PC-3 (cell line): ENCODE measurements around the gene LRRC3. TPM values are rescaled to one million over a fixed set of nuclear protein-coding genes. Genes with fewer than 3 reads are reported as not detected.

Experiments used
- ATAC-seq: fragments of 200-7000 bp; cut with Tn5 transposase; 2 replicates; pipeline ENCODE4 v1.9.1; 2020; ENCODE audit warnings: mild to moderate bottlenecking, moderate library complexity
- BruUV-seq: library from RNA; stranded (reverse); fragments of 400-500 nt; replicated peaks from 2 replicates; lab custom pipeline; 2021; lab: Mats Ljungman, UMichigan
- CTCF ChIA-PET: fragments of 300-600 bp; sonication (Branson Sonifier 250); formaldehyde crosslinking; loops from one replicate; lab custom pipeline; 2022; ENCODE audit warnings: antibody characterized with exemption; lab: Charles Lee
- POLR2A ChIA-PET: fragments of 300-600 bp; sonication (Branson Sonifier 250); formaldehyde crosslinking; loops from one replicate; lab custom pipeline; 2022; ENCODE audit warnings: antibody characterized with exemption; ENCODE audit not compliant: unreplicated experiment; lab: Charles Lee
- DNase-seq: peaks from one replicate; pipeline ENCODE4 v3.0.0-alpha.2; 2015
- H2AFZ ChIP-seq: fragments of 300-600 bp; sonication (generic); 2 replicates; pipeline ENCODE4 v1.6.0; 2016; ENCODE audit warnings: antibody characterized with exemption, low read length
- H3F3A ChIP-seq: fragments of 300-600 bp; sonication (generic); one replicate; pipeline ENCODE4 v1.6.0; 2017; ENCODE audit warnings: antibody characterized with exemption, low read length, control low read depth, mild to moderate bottlenecking; ENCODE audit not compliant: unreplicated experiment
- H3K27ac ChIP-seq: fragments of 300-600 bp; sonication (generic); 2 replicates; pipeline ENCODE4 v1.5.1; 2016; ENCODE audit warnings: mild to moderate bottlenecking, low read length
- H3K27me3 ChIP-seq: fragments of 300-600 bp; sonication (generic); 2 replicates; pipeline ENCODE4 v1.6.1; 2016; ENCODE audit warnings: low read length, mixed read lengths
- H3K36me3 ChIP-seq: fragments of 300-600 bp; sonication (generic); 2 replicates; pipeline ENCODE4 v1.6.1; 2016; ENCODE audit warnings: low read depth, mixed run types, low read length, mixed read lengths
- H3K4me1 ChIP-seq: fragments of 300-600 bp; sonication (generic); 2 replicates; pipeline ENCODE4 v1.5.1; 2016; ENCODE audit warnings: low read length; ENCODE audit not compliant: insufficient read depth
- H3K4me2 ChIP-seq: fragments of 300-600 bp; sonication (generic); 2 replicates; pipeline ENCODE4 v1.6.0; 2016; ENCODE audit warnings: low read length
- H3K4me3 ChIP-seq: fragments of 300-600 bp; sonication (generic); 2 replicates; pipeline ENCODE4 v1.5.1; 2016; ENCODE audit warnings: mild to moderate bottlenecking, low read length, mixed read lengths
- H3K79me2 ChIP-seq: fragments of 300-600 bp; sonication (generic); 2 replicates; pipeline ENCODE4 v1.6.1; 2017; ENCODE audit warnings: low read length, mixed read lengths
- H3K9ac ChIP-seq: fragments of 300-600 bp; sonication (generic); 2 replicates; pipeline ENCODE4 v1.6.0; 2016; ENCODE audit warnings: mild to moderate bottlenecking, low read length
- H3K9me2 ChIP-seq: fragments of 300-600 bp; sonication (generic); replicated peaks from 2 replicates; pipeline ENCODE4 v1.6.1; 2016; ENCODE audit warnings: mixed run types, low read length, mixed read lengths
- H3K9me3 ChIP-seq: fragments of 300-600 bp; sonication (generic); 2 replicates; pipeline ENCODE4 v1.6.1; 2016; ENCODE audit warnings: low read length, mixed read lengths
- H4K20me1 ChIP-seq: fragments of 300-600 bp; sonication (generic); 2 replicates; pipeline ENCODE4 v1.6.1; 2016; ENCODE audit warnings: low read length, mixed read lengths
- EZH2 ChIP-seq: fragments of 300-600 bp; sonication (generic); IDR thresholded peaks from one replicate; pipeline ENCODE4 v1.6.1; 2017; ENCODE audit warnings: antibody characterized with exemption, mild to moderate bottlenecking, low read length; ENCODE audit not compliant: unreplicated experiment
- EZH2phosphoT487 ChIP-seq: fragments of 300-600 bp; sonication (generic); IDR thresholded peaks from 2 replicates; pipeline ENCODE4 v1.6.1; 2018; ENCODE audit warnings: mild to moderate bottlenecking, antibody characterized with exemption, low read length, borderline replicate concordance
- intact Hi-C: fragments of 100-400 bp; cut with micrococcal nuclease; formaldehyde crosslinking; loops from 2 replicates; pipeline ENCODE4 v1.9.0; 2023
- total RNA-seq: library from RNA; depleted of rRNA; stranded (reverse); fragments of >200 nt; gene quantifications from 2 replicates; pipeline ENCODE4 v1.2.3, GENCODE V29; 2014
- TF ChIP-seq, protein P1 (sequence below): fragments of 300-600 bp; sonication (generic); conservative IDR thresholded peaks from 2 replicates; pipeline ENCODE4 v1.5.1; 2017; ENCODE audit warnings: antibody characterized with exemption, low read depth, mild to moderate bottlenecking, low read length

LRRC3 gene
- total RNA-seq, 1 experiment from 2014 or later, result 3.1 TPM

DNA sequence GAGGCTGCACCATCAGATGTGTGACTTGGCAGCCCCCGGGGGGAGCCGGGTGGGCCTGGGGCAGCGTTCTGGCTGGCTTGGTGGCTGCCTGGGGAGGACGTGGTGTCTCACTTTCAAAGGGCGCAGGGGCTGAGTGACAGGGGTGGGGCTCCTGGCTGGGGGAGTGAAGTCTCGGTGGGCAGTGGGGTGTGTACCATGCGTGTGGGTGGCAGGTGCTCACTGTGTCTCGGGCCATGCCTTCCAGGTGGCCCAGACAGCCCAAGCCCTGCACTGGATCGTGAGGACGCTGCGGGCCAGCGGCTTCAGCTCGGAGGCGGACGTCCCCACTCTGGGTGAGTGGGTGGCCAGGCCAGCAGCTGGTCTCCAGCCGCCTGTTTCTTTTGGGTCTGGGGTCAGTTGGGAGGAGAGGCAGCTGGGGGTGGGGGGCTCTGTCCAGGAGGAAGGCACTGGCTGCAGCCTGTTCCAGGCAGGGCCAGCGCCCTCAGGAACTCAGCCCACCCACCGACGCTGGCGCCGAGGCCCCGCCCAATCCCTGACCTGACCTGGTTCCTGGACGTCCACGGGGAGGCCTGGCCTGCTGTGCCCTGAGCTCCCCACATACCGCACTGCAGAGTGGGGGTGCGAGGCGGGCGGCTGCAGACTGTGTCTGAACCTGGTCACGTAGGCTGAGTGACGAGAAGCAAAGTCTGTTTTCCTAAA lies 30.6 kb upstream of the LRRC3 start:
- Histone ChIP-seq H3K27me3 (no peaks in the 10 kb centered on the region), H3K36me3 (peaks cover 2% of the 10 kb centered on the region; the same call in 1 of the 2 replicates), H4K20me1 (no peaks in the 10 kb centered on the region), H3K9ac (peak overlapping the region; percentile 88), H3K79me2 (peaks cover 22% of the 10 kb centered on the region), H2AFZ (peak overlapping the region; percentile 83), H3K4me3 (peak overlapping the region; percentile 75), H3K4me1 (peaks cover 4% of the 10 kb centered on the region; the same call in 1 of the 2 replicates), H3K27ac (peak overlapping the region; percentile 67), H3K4me2 (peak overlapping the region; percentile 88), H3K9me2 (no peaks in the 10 kb centered on the region), H3K9me3 (peaks cover 1% of the 10 kb centered on the region; the same call in 1 of the 2 replicates), H3F3A (peaks cover 4% of the 10 kb centered on the region)
- DNase-seq (no peak), ATAC-seq (peak; percentile 40)
- ChIA-PET POLR2A (interaction anchor here (0.6 to 0.9 kb wide), 2 partner anchors 33 to 86 kb away, joined by 3 to 4 read pairs; no protein-coding TSS in a partner anchor), CTCF (no interaction called here)
- TF ChIP-seq EZH2phosphoT487, result no peak
- no peak for TF ChIP-seq EZH2
- TF ChIP-seq, protein P1, sequence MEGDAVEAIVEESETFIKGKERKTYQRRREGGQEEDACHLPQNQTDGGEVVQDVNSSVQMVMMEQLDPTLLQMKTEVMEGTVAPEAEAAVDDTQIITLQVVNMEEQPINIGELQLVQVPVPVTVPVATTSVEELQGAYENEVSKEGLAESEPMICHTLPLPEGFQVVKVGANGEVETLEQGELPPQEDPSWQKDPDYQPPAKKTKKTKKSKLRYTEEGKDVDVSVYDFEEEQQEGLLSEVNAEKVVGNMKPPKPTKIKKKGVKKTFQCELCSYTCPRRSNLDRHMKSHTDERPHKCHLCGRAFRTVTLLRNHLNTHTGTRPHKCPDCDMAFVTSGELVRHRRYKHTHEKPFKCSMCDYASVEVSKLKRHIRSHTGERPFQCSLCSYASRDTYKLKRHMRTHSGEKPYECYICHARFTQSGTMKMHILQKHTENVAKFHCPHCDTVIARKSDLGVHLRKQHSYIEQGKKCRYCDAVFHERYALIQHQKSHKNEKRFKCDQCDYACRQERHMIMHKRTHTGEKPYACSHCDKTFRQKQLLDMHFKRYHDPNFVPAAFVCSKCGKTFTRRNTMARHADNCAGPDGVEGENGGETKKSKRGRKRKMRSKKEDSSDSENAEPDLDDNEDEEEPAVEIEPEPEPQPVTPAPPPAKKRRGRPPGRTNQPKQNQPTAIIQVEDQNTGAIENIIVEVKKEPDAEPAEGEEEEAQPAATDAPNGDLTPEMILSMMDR, result no peak
- BruUV-seq, result no TSS peak
- intact Hi-C loops, result loop anchor here (5.0 kb wide), 1 partner anchor 87 kb away; the partner anchor contains the start of gene CFAP410

DNA sequence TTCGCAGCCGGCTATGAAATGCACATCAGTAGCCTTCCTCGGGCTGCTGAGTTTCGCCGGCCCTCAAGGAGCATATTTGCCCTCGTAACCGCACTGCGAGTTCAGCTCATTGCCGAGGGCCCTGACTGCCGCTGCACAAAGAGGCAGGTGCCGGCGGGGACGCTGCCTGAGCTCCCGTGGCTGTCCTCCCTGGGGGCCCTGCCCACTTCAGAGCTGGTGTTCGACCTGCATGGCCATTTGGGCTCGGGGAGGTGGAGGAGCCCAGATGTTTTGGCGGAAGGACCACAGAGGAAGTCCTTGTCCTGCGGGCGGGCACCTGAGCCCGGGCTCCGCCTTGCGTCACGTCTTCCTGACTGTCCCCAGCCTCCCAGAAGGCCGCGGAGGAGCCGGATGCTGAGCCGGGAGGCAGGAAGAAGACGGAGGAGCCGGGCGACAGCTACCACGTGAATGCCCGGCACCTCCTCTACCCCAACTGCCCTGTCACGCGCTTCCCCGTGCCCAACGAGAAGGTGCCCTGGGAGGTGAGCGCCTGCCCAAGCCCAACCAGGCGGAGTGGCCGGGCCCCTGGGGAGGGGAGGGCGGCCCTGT lies 29.9 kb upstream of the LRRC3 start:
- peaks cover 4% of the 10 kb centered on the region; the same call in 1 of the 2 replicates for H3K4me1 ChIP-seq
- no peaks in the 10 kb centered on the region for H3K9me2 ChIP-seq
- peak; percentile 77 for ATAC-seq
- H3F3A ChIP-seq, result peaks cover 4% of the 10 kb centered on the region
- H3K27me3 ChIP-seq, result no peaks in the 10 kb centered on the region
- H3K36me3 ChIP-seq, result peaks cover 7% of the 10 kb centered on the region; the same call in 1 of the 2 replicates
- H3K4me2 ChIP-seq, result peak overlapping the region; percentile 88
- peaks cover 27% of the 10 kb centered on the region for H3K79me2 ChIP-seq
- no peaks in the 10 kb centered on the region for H4K20me1 ChIP-seq
- DNase-seq, result peak; percentile 70
- H3K9ac ChIP-seq, result peak overlapping the region; percentile 88
- TSS peak; percentile 66 for BruUV-seq
- H2AFZ ChIP-seq, result peak overlapping the region; percentile 83
- peaks cover 6% of the 10 kb centered on the region; the same call in 1 of the 2 replicates for H3K9me3 ChIP-seq
- intact Hi-C loops, result loop anchor here (5.0 kb wide), 1 partner anchor 88 kb away; the partner anchor contains the start of gene CFAP410
- ChIA-PET POLR2A (interaction anchor here (0.6 to 0.9 kb wide), 2 partner anchors 33 to 87 kb away, joined by 3 to 4 read pairs; no protein-coding TSS in a partner anchor), CTCF (no interaction called here)
- H3K4me3 ChIP-seq, result peak overlapping the region; percentile 75
- TF ChIP-seq EZH2 (no peak), EZH2phosphoT487 (no peak)
- TF ChIP-seq, protein P1, result no peak
- peak overlapping the region; percentile 67 for H3K27ac ChIP-seq
